ENCODE measurements around the gene ONECUT2.

The ONECUT2 gene

GRCh38 chr18:57538614-57539013, 103.4 kb downstream of the ONECUT2 start:
- TF ChIP-seq CTCF (IDR thresholded peaks at IDR 0.05; ENCODE audit: insufficient read depth, low read depth, low read length, missing control alignments): no peak
- H3K4me3 ChIP-seq (ENCODE audit: low read length): no peak overlapping the region
- no peak for DNase-seq (ENCODE audit: low read depth)

- DNase-seq (ENCODE audit: low read depth): no peak
- no peak overlapping the region for H3K4me3 ChIP-seq (ENCODE audit: low read length)
- TF ChIP-seq CTCF (IDR thresholded peaks at IDR 0.05; ENCODE audit: insufficient read depth, low read depth, low read length, missing control alignments): no peak
These were observed 104.5 kb downstream of the ONECUT2 start for GRCh38 chr18:57539702-57540101.

Data from epithelial cell of esophagus (primary cell).